ENCODE results near the gene SLC38A10.

The SLC38A10 gene

DNA sequence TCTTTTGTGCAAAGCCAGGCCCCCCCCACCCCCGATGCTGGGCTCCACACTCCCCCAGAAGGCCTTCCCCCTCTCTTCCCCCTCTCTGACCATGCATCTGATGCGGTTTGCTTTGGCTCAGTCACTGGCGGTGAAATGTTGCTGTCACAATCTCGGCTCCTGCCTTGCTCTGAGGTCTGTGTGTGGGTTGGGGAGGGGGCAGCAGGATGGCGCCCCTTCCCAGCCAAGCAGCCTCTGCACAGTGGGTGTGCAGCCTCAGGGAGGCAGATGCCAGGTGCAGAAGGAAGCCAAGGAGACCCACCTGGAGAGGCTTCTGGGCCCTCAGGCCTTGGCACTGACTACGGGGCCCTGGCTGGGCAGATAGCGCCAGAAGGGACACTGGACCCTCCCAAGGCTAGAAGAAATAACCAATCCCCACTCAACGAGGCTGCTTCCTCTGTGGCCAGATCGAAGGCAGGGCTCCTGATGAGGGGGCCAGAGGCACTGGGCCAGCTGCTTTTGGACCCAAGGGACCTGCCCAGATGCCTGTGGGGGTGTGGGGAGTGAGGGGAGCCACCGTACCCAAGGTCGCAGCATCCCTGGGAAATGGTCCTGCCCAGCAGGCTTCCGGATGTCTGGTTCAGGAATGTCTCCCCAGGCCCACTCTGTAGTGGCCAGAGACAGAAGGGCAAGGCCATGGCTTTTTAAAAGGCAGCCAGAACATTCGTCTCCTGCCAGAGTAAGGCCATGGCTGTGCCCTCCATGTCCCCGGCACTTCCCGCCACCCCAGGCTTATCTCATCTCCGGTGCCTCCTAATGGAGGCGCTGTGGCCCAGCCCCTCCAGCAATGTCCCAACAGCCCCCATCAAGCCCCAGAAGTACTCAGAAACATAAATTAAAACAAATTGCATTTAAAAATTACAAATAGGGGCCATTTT is 43.4 kb upstream of the SLC38A10 start:
- H3K4me3 ChIP-seq (ENCODE audit: low read depth, low read length): no peak overlapping the region
- TF ChIP-seq, protein P1, sequence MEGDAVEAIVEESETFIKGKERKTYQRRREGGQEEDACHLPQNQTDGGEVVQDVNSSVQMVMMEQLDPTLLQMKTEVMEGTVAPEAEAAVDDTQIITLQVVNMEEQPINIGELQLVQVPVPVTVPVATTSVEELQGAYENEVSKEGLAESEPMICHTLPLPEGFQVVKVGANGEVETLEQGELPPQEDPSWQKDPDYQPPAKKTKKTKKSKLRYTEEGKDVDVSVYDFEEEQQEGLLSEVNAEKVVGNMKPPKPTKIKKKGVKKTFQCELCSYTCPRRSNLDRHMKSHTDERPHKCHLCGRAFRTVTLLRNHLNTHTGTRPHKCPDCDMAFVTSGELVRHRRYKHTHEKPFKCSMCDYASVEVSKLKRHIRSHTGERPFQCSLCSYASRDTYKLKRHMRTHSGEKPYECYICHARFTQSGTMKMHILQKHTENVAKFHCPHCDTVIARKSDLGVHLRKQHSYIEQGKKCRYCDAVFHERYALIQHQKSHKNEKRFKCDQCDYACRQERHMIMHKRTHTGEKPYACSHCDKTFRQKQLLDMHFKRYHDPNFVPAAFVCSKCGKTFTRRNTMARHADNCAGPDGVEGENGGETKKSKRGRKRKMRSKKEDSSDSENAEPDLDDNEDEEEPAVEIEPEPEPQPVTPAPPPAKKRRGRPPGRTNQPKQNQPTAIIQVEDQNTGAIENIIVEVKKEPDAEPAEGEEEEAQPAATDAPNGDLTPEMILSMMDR (IDR thresholded peaks at IDR 0.05; ENCODE audit: low read depth, low read length): no peak

DNA sequence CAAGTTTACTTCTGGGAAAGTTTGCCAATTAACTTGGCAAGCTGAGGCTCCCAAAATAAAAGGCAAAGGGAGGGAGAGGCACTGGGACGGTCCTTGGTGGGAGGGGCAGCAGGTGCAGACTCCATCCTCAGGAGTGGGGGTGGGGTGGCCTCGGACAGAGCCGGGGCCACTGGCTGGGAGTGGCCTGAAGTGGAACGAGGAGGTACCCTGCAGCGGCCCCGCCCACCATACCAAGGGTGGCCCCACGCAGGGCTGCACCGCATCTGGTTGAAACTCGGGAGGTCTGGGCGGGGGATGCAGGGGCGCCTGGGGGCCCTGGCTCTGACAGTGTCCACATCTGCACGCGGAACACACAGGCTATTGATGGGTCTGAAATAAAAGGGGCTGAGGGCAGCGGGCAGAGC is 42.4 kb upstream of the SLC38A10 start:
- H3K4me3 ChIP-seq (ENCODE audit: low read depth, low read length): no peak overlapping the region
- TF ChIP-seq, protein P1 (IDR thresholded peaks at IDR 0.05; ENCODE audit: low read depth, low read length): no peak

DNA sequence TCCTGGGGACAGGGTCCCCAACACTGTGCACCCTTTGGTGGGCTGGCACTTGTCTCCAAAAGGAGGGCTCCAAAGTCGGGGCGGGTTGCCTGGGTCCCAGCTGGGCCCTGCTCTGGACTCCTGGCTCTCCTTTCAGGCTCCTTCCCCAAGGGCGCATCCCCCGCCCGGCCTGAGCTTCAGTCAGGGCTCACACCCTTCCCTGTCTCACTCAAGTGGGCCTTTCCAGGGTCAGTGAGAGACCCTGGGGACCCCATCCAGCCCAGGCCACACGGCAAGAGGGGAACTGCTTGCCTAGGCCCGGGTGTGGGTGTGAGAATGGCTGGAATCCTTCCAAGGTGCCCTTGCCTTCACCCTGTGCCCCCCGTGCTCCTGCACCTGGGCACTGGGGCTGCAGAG is 41.8 kb upstream of the SLC38A10 start:
- TF ChIP-seq, protein P1 (IDR thresholded peaks at IDR 0.05; ENCODE audit: low read depth, low read length): no peak
- no peak overlapping the region for H3K4me3 ChIP-seq (ENCODE audit: low read depth, low read length)

DNA sequence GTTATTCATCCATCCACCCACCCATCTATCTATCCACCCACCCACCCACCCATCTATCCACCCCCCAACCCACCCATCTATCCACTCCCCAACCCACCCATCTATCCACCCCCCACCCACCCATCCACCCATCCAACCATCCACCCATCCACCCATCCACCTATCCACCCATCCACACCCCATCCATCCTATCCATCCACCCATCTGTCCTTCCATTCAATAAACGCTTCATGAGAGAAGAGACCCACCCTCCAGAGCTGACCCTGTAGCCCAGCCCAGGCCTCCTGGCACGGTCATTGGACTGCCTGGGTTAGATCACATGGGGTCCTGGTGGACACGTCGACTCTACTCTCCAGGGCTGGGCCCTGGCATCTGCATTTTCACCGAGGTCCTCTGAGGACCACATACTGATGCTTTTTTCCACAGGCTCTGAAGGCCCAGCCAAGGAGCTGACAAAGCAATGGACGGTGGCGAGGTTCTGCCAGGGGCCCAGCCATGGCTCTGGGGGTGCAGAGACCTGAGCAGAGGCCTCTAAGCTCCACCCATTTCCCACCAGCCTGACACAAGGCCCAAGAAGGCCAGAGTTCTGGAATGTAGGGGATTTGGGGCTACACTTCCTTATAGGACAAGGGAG is 41.3 kb upstream of the SLC38A10 start:
- no peak overlapping the region for H3K4me3 ChIP-seq (ENCODE audit: low read depth, low read length)
- TF ChIP-seq, protein P1 (IDR thresholded peaks at IDR 0.05; ENCODE audit: low read depth, low read length): no peak

DNA sequence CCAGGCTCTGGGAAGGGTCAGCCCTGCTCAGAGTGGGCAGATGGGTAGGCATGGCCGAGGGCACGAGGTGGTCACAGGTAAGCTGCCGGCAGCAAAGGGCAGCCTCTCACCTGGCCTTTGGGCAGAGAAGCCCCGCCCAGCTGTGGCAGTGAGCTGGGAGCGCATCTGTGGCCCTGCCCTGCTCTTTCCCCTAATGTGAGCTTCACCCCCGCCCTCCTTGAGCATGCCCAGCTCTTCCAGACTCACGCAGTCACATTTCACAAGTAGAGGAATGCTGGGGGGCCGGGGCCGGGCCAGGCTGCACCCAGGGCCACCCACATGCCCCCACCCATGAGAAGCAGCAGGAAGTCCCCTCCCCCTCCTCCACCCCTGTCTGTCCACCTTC is 40.7 kb upstream of the SLC38A10 start:
- TF ChIP-seq, protein P1 (IDR thresholded peaks at IDR 0.05; ENCODE audit: low read depth, low read length): no peak
- H3K4me3 ChIP-seq (ENCODE audit: low read depth, low read length): no peak overlapping the region

DNA sequence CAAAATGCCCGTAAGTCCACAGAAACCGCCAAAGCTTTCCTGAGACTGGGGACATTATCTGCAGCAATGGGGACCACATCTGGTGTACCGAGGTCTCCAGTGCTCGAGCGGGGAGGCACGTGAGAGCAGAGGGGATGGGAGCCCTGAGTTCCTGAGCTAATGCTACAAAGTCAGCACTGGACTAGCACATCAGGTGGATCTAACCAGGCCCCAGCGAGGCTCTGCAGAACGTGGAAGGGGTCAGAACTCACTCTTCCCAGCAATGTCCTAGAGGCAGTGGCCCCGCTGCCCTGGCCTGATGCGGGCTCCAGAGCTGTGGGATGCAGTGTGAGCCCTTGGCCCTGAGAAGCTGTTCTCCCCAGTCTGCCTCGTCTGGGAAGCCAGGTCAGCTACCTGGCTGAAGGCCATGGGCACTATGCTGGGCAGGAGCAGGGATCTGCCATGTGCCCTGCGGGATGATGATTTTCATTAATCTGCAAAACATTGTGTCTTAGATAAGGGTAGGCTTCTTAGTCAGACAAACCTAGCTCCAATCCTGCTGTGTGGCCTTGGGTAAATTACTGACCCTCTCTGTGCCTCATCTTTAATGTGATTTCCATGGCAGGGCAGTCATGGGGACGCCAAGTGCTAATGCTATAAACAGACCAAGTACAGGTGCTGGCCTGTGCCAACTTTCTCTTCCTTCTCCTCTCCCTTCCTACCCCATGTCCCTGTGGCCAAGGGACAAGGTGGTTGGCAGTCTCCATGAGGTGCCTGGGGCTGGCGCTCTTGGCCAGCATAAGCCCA is 40.1 kb upstream of the SLC38A10 start:
- TF ChIP-seq, protein P1 (IDR thresholded peaks at IDR 0.05; ENCODE audit: low read depth, low read length): no peak
- no peak overlapping the region for H3K4me3 ChIP-seq (ENCODE audit: low read depth, low read length)

Measured in WI38 (cell line).